WTC11 (cell line): ENCODE measurements around the gene KPRP.

Experiments
- ATF1 ChIP-seq: sonication (generic); formaldehyde crosslinking; IDR thresholded peaks from 2 replicates; pipeline ENCODE4 v1.8.1; 2023; ENCODE audit warnings: mild to moderate bottlenecking, moderate library complexity, missing genetic modification reagents
- CREM ChIP-seq: sonication (generic); formaldehyde crosslinking; IDR thresholded peaks from 2 replicates; pipeline ENCODE4 v1.8.1; 2022; ENCODE audit warnings: mild to moderate bottlenecking, missing genetic modification reagents, moderate library complexity
- ESRRA ChIP-seq: sonication (generic); formaldehyde crosslinking; IDR thresholded peaks from 2 replicates; pipeline ENCODE4 v1.8.1; 2022; ENCODE audit warnings: mild to moderate bottlenecking, missing genetic modification reagents, borderline replicate concordance
- JUN ChIP-seq: sonication (generic); formaldehyde crosslinking; IDR thresholded peaks from 2 replicates; pipeline ENCODE4 v1.8.0; 2023; ENCODE audit warnings: mild to moderate bottlenecking, missing genetic modification reagents
- MXD4 ChIP-seq: fragments of 250-450 bp; sonication (Bioruptor Pico); IDR thresholded peaks from 2 replicates; pipeline ENCODE4 v1.8.0; 2021; ENCODE audit warnings: mild to moderate bottlenecking, moderate library complexity, borderline replicate concordance
- RELA ChIP-seq: sonication (generic); formaldehyde crosslinking; IDR thresholded peaks from 2 replicates; pipeline ENCODE4 v1.8.1; 2022; ENCODE audit warnings: missing genetic modification reagents, mild to moderate bottlenecking, borderline replicate concordance
- TEAD4 ChIP-seq: sonication (generic); formaldehyde crosslinking; IDR thresholded peaks from 2 replicates; pipeline ENCODE4 v1.8.0; 2022; ENCODE audit warnings: mild to moderate bottlenecking, missing genetic modification reagents
- ZNF138 ChIP-seq: sonication (generic); formaldehyde crosslinking; conservative IDR thresholded peaks from 2 replicates; pipeline ENCODE4 v1.8.1; 2022; ENCODE audit warnings: mild to moderate bottlenecking, moderate library complexity, missing genetic modification reagents
- TF ChIP-seq, protein P1 (sequence below): sonication (generic); formaldehyde crosslinking; IDR thresholded peaks from 2 replicates; pipeline ENCODE4 v1.8.0; 2023; ENCODE audit warnings: missing genetic modification reagents, mild to moderate bottlenecking, borderline replicate concordance
- TF ChIP-seq, protein P2 (sequence below): fragments of 200-600 bp; IDR thresholded peaks from 2 replicates; pipeline ENCODE4 v1.8.0; 2022; ENCODE audit warnings: antibody characterized with exemption
- TF ChIP-seq, protein P3 (sequence below): sonication (generic); formaldehyde crosslinking; IDR thresholded peaks from 2 replicates; pipeline ENCODE4 v1.8.1; 2022; ENCODE audit warnings: low read depth, mild to moderate bottlenecking, moderate library complexity, missing genetic modification reagents, borderline replicate concordance
- TF ChIP-seq, protein P4 (sequence below): sonication (generic); formaldehyde crosslinking; IDR thresholded peaks from 2 replicates; pipeline ENCODE4 v1.8.1; 2022; ENCODE audit warnings: low read depth, missing genetic modification reagents, borderline replicate concordance

DNA sequence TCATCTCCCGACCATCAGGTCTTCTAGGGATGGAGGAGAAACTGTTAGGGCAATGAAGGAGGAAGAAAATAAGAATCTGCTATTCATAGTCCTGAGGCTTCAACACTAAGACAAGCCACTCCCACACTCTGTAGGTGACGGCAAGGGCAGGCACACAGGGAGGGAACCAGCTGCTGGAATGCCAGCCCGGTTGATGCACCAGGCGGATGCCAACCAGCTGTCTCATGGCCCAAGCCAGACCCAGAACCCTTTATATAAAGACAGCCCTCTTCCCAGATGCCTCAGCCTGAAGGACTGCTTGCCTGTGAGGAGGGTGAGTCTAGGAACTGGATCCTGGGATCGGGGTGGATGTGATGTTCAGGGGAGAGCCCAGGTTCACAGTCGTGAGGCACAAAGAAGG, at the start of gene KPRP:
- TF ChIP-seq, protein P1, sequence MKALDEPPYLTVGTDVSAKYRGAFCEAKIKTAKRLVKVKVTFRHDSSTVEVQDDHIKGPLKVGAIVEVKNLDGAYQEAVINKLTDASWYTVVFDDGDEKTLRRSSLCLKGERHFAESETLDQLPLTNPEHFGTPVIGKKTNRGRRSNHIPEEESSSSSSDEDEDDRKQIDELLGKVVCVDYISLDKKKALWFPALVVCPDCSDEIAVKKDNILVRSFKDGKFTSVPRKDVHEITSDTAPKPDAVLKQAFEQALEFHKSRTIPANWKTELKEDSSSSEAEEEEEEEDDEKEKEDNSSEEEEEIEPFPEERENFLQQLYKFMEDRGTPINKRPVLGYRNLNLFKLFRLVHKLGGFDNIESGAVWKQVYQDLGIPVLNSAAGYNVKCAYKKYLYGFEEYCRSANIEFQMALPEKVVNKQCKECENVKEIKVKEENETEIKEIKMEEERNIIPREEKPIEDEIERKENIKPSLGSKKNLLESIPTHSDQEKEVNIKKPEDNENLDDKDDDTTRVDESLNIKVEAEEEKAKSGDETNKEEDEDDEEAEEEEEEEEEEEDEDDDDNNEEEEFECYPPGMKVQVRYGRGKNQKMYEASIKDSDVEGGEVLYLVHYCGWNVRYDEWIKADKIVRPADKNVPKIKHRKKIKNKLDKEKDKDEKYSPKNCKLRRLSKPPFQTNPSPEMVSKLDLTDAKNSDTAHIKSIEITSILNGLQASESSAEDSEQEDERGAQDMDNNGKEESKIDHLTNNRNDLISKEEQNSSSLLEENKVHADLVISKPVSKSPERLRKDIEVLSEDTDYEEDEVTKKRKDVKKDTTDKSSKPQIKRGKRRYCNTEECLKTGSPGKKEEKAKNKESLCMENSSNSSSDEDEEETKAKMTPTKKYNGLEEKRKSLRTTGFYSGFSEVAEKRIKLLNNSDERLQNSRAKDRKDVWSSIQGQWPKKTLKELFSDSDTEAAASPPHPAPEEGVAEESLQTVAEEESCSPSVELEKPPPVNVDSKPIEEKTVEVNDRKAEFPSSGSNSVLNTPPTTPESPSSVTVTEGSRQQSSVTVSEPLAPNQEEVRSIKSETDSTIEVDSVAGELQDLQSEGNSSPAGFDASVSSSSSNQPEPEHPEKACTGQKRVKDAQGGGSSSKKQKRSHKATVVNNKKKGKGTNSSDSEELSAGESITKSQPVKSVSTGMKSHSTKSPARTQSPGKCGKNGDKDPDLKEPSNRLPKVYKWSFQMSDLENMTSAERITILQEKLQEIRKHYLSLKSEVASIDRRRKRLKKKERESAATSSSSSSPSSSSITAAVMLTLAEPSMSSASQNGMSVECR (CRISPR knock-in tag) = no peak
- TF ChIP-seq, protein P2, sequence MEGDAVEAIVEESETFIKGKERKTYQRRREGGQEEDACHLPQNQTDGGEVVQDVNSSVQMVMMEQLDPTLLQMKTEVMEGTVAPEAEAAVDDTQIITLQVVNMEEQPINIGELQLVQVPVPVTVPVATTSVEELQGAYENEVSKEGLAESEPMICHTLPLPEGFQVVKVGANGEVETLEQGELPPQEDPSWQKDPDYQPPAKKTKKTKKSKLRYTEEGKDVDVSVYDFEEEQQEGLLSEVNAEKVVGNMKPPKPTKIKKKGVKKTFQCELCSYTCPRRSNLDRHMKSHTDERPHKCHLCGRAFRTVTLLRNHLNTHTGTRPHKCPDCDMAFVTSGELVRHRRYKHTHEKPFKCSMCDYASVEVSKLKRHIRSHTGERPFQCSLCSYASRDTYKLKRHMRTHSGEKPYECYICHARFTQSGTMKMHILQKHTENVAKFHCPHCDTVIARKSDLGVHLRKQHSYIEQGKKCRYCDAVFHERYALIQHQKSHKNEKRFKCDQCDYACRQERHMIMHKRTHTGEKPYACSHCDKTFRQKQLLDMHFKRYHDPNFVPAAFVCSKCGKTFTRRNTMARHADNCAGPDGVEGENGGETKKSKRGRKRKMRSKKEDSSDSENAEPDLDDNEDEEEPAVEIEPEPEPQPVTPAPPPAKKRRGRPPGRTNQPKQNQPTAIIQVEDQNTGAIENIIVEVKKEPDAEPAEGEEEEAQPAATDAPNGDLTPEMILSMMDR = no peak
- TF ChIP-seq ATF1 (CRISPR knock-in tag) (no peak), MXD4 (CRISPR knock-in tag) (no peak), ZNF138 (CRISPR knock-in tag) (no peak), ESRRA (CRISPR knock-in tag) (no peak), RELA (CRISPR knock-in tag) (no peak), CREM (CRISPR knock-in tag) (no peak), JUN (CRISPR knock-in tag) (no peak), TEAD4 (CRISPR knock-in tag) (no peak)
- TF ChIP-seq, protein P3, sequence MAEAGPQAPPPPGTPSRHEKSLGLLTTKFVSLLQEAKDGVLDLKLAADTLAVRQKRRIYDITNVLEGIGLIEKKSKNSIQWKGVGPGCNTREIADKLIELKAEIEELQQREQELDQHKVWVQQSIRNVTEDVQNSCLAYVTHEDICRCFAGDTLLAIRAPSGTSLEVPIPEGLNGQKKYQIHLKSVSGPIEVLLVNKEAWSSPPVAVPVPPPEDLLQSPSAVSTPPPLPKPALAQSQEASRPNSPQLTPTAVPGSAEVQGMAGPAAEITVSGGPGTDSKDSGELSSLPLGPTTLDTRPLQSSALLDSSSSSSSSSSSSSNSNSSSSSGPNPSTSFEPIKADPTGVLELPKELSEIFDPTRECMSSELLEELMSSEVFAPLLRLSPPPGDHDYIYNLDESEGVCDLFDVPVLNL (CRISPR knock-in tag) = no peak
- TF ChIP-seq, protein P4, sequence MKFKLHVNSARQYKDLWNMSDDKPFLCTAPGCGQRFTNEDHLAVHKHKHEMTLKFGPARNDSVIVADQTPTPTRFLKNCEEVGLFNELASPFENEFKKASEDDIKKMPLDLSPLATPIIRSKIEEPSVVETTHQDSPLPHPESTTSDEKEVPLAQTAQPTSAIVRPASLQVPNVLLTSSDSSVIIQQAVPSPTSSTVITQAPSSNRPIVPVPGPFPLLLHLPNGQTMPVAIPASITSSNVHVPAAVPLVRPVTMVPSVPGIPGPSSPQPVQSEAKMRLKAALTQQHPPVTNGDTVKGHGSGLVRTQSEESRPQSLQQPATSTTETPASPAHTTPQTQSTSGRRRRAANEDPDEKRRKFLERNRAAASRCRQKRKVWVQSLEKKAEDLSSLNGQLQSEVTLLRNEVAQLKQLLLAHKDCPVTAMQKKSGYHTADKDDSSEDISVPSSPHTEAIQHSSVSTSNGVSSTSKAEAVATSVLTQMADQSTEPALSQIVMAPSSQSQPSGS (CRISPR knock-in tag) = no peak
